ENCODE measurements around the gene RXFP1. TPM values are rescaled to one million over a fixed set of nuclear protein-coding genes. Genes with fewer than 3 reads are reported as not detected.

The RXFP1 gene
- total and polyA plus RNA-seq, 7 donors, result 0.09 TPM; not detected in 6

GRCh38 chr4:158523990-158524535 is 2.4 kb downstream of the RXFP1 start:
- 60 to 70% methylated on average over 7 of the region's 7 CpGs for WGBS, 2 donors
- intact Hi-C loops (cut with DNase I), result no loop called here
- no peak overlapping the region for H3K27ac ChIP-seq
- no peaks in the 10 kb centered on the region for H3K4me1 ChIP-seq
- H3K9me3 ChIP-seq, result no peaks in the 10 kb centered on the region
- no peaks in the 10 kb centered on the region for H3K27me3 ChIP-seq
- no peaks in the 10 kb centered on the region for H3K36me3 ChIP-seq
- TF ChIP-seq CTCF (IDR thresholded peaks at IDR 0.05), result no peak
- TF ChIP-seq POLR2AphosphoS5 (IDR thresholded peaks at IDR 0.05), result no peak
- no peak for TF ChIP-seq POLR2A (IDR thresholded peaks at IDR 0.05)
- TF ChIP-seq EP300 (IDR thresholded peaks at IDR 0.05), result no peak
- DNase-seq, result no peak
- H3K4me3 ChIP-seq, result no peak overlapping the region

GRCh38 chr4:158527516-158527915 is 5.8 kb downstream of the RXFP1 start:
- WGBS, 2 donors, result 86 to 94% methylated on average over 1 of the region's 1 CpG
- Histone ChIP-seq H3K27ac (no peak overlapping the region), H3K36me3 (no peaks in the 10 kb centered on the region), H3K27me3 (no peaks in the 10 kb centered on the region), H3K4me1 (no peaks in the 10 kb centered on the region), H3K9me3 (no peaks in the 10 kb centered on the region), H3K4me3 (no peak overlapping the region)
- TF ChIP-seq CTCF (IDR thresholded peaks at IDR 0.05), result no peak
- no peak for TF ChIP-seq POLR2AphosphoS5 (IDR thresholded peaks at IDR 0.05)
- DNase-seq, result no peak
- intact Hi-C loops (cut with DNase I), result no loop called here

GRCh38 chr4:158529505-158529904 is 7.8 kb downstream of the RXFP1 start:
- TF ChIP-seq EP300 (IDR thresholded peaks at IDR 0.05) (no peak), POLR2AphosphoS5 (IDR thresholded peaks at IDR 0.05) (no peak), CTCF (IDR thresholded peaks at IDR 0.05) (no peak), POLR2A (IDR thresholded peaks at IDR 0.05) (no peak)
- Histone ChIP-seq H3K27me3 (no peaks in the 10 kb centered on the region), H3K36me3 (no peaks in the 10 kb centered on the region), H3K4me1 (no peaks in the 10 kb centered on the region), H3K27ac (no peak overlapping the region), H3K4me3 (no peak overlapping the region), H3K9me3 (no peaks in the 10 kb centered on the region)
- DNase-seq, result no peak
- intact Hi-C loops (cut with DNase I), result no loop called here
- WGBS, 2 donors, result 63 to 85% methylated on average over 1 of the region's 1 CpG

GRCh38 chr4:158530381-158530780 is 8.7 kb downstream of the RXFP1 start:
- Histone ChIP-seq H3K36me3 (no peaks in the 10 kb centered on the region), H3K4me1 (no peaks in the 10 kb centered on the region), H3K27me3 (no peaks in the 10 kb centered on the region), H3K9me3 (no peaks in the 10 kb centered on the region), H3K27ac (no peak overlapping the region), H3K4me3 (no peak overlapping the region)
- TF ChIP-seq EP300 (IDR thresholded peaks at IDR 0.05), result no peak
- TF ChIP-seq CTCF (IDR thresholded peaks at IDR 0.05), result no peak
- no peak for DNase-seq
- 68 to 78% methylated on average over 2 of the region's 2 CpGs for WGBS, 2 donors
- intact Hi-C loops (cut with DNase I), result no loop called here

GRCh38 chr4:158530898-158531297 is 9.2 kb downstream of the RXFP1 start:
- intact Hi-C loops (cut with DNase I), result no loop called here
- no peaks in the 10 kb centered on the region for H3K4me1 ChIP-seq
- H3K4me3 ChIP-seq, result no peak overlapping the region
- no peak overlapping the region for H3K27ac ChIP-seq
- WGBS, 2 donors, result 72 to 77% methylated on average over 6 of the region's 6 CpGs
- DNase-seq, result no peak
- TF ChIP-seq POLR2A (IDR thresholded peaks at IDR 0.05) (no peak), CTCF (IDR thresholded peaks at IDR 0.05) (no peak), EP300 (IDR thresholded peaks at IDR 0.05) (no peak), POLR2AphosphoS5 (IDR thresholded peaks at IDR 0.05) (no peak)
- H3K9me3 ChIP-seq, result no peaks in the 10 kb centered on the region
- H3K27me3 ChIP-seq, result no peaks in the 10 kb centered on the region
- no peaks in the 10 kb centered on the region for H3K36me3 ChIP-seq
